Peyer's patch (tissue), 4 donors: ENCODE results near the gene KCNA1. TPM values are rescaled to one million over a fixed set of nuclear protein-coding genes. Genes with fewer than 3 reads are reported as not detected.

ENCODE experiments used
- DNase-seq, 3 donors: peaks; one replicate each; pipeline ENCODE4 v3.0.0-alpha.2; 2017 to 2019
- H3K27ac ChIP-seq, 4 donors: fragments of 200-600 bp; sonication (generic); one replicate each; pipeline ENCODE4 v1.5.1; 2016 to 2019
- H3K27me3 ChIP-seq, 2 donors: fragments of 200-600 bp; sonication (generic); one replicate each; pipeline ENCODE4 v1.5.1; 2019
- H3K36me3 ChIP-seq, 3 donors: fragments of 200-600 bp; sonication (generic); one replicate each; pipeline ENCODE4 v1.5.1; 2016 to 2019
- H3K4me1 ChIP-seq, 4 donors: fragments of 200-600 bp; sonication (generic); one replicate each; pipeline ENCODE4 v1.5.1; 2016 to 2019
- H3K4me3 ChIP-seq, 4 donors: fragments of 200-600 bp; sonication (generic); 1 replicate in 3 of 4; 2 replicates in 1 of 4; pipeline ENCODE4 v1.5.1; 2016 to 2019; ENCODE audit warnings: mild to moderate bottlenecking in 1 of 4
- H3K9me3 ChIP-seq, 4 donors: fragments of 200-600 bp; sonication (generic); one replicate each; pipeline ENCODE4 v1.5.1; 2016 to 2019; ENCODE audit warnings: mild to moderate bottlenecking in 1 of 4
- CTCF ChIP-seq, 6 experiments: fragments of 450-650 bp in 4 of 6; fragments of 200-600 bp in 2 of 6; sonication (generic) in 1 of 6; IDR thresholded peaks; one replicate each; pipeline ENCODE4 v1.5.1; 2017 to 2019; ENCODE audit warnings: antibody characterized with exemption in 6 of 6, mild to moderate bottlenecking in 3 of 6, moderate library complexity in 1 of 6
- POLR2A ChIP-seq, 2 donors: fragments of 450-650 bp; IDR thresholded peaks; one replicate each; pipeline ENCODE4 v1.5.1; 2017; ENCODE audit warnings: antibody characterized with exemption in 2 of 2, mild to moderate bottlenecking in 2 of 2, moderate library complexity in 2 of 2
- total RNA-seq, 4 donors: library from RNA; depleted of rRNA; stranded (reverse); fragments of >200 nt; gene quantifications; one replicate each; pipeline ENCODE4 v1.1.0, GENCODE V29; 2016

The KCNA1 gene
- total RNA-seq, 4 donors from 2014 or later, result not detected

- no peak overlapping the region for H3K27ac ChIP-seq
- no peaks in the 10 kb centered on the region for H3K27me3 ChIP-seq
Measured at GRCh38 chr12:4961311-4961710, 51.6 kb downstream of the KCNA1 start.

DNA sequence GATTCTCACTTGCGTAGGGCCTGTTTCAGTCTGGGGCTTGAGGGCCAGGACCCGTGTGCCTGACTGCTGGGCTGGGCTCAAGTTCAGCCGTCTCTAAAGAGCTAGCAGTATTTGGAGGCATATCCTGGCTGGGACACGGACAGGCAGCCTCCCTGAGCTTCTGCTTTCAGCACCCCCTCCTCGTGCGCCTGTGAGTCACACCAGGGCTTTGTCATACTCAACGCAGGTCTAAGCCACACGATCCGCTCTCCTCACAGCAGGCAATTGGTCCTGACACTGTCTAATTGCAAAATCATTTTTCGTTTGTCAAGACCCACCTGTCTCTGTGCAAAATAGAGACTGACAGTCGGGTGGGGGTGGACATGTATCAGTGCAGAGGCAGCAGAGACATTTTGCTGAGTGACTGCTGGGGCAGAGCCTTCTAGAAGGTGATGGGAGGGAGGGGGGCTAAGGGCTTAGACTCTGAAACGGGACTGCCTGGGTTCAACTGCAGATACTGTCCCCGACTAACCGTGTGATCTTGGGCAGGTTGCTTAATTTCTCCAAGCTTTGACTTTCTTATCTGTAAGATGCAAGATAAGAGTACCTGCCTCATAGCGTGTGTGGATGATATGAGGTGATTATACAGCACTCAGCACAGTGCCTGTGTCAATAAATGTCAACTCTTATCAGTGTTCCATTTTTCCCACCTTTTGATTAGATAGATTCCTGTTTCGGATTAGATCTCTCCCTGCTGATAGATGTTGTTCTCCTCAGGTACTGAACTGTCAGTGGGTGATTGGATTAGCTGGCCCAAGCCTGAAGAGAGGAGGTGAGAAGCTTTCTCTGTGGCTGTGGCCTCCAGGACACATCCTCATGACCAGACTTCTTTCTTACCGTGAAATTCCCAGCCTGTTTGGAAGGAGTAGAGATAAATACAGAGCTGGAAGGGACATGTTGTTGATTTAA lies 53.1 kb downstream of the KCNA1 start:
- H3K27me3 ChIP-seq, result no peaks in the 10 kb centered on the region
- no peak for TF ChIP-seq CTCF (IDR thresholded peaks at IDR 0.05)
- TF ChIP-seq POLR2A (IDR thresholded peaks at IDR 0.05), result no peak

More at GRCh38 chr12:4961311-4961710, 51.6 kb downstream of the KCNA1 start:
- Histone ChIP-seq H3K36me3 (no peaks in the 10 kb centered on the region), H3K4me1 (no peaks in the 10 kb centered on the region), H3K9me3 (no peaks in the 10 kb centered on the region), H3K4me3 (no peak overlapping the region)
- DNase-seq, result no peak
- TF ChIP-seq POLR2A (IDR thresholded peaks at IDR 0.05) (no peak), CTCF (IDR thresholded peaks at IDR 0.05) (no peak)

More for the DNA sequence above, 53.1 kb downstream of the KCNA1 start:
- no peak overlapping the region for H3K4me3 ChIP-seq
- no peak for DNase-seq
- H3K4me1 ChIP-seq, result no peaks in the 10 kb centered on the region
- no peaks in the 10 kb centered on the region for H3K9me3 ChIP-seq
- H3K36me3 ChIP-seq, result no peaks in the 10 kb centered on the region
- no peak overlapping the region for H3K27ac ChIP-seq

Other genes starting within 250 kb of the KCNA1 start
- 10 to 100 TPM; 17.7 to 58.6 (median 31.5) TPM for gene GALNT8, start 189.5 kb upstream of the KCNA1 start, total RNA-seq
- gene KCNA5, start 134.0 kb downstream of the KCNA1 start, total RNA-seq, result under 1 TPM in 1 of 4 donors, not detected in 3; 0.38 TPM